Measurements from ENCODE around the gene PSMC3.

Gene PSMC3

GRCh38 chr11:47410370-47411264 is 15.6 kb downstream of the PSMC3 start:
- H3K4me3 ChIP-seq (ENCODE audit: low read depth, low read length) = peak overlapping the region; percentile 82
- DNase-seq (ENCODE audit: low read depth, low spot score) = no peak
- in situ Hi-C loops (cut with HindIII; ENCODE audit: low sequenced_read_pairs) = no loop called here
- TF ChIP-seq CTCF (IDR thresholded peaks at IDR 0.05; ENCODE audit: low read depth, low read length) = no peak

- in situ Hi-C loops (cut with HindIII; ENCODE audit: low sequenced_read_pairs) = no loop called here
- H3K4me3 ChIP-seq (ENCODE audit: low read depth, low read length) = peak overlapping the region; percentile 82
- TF ChIP-seq CTCF (IDR thresholded peaks at IDR 0.05; ENCODE audit: low read depth, low read length) = no peak
- DNase-seq (ENCODE audit: low read depth, low spot score) = no peak
These were observed 16.5 kb downstream of the PSMC3 start for GRCh38 chr11:47409440-47410369.

GRCh38 chr11:47408598-47409439 is 17.4 kb downstream of the PSMC3 start:
- H3K4me3 ChIP-seq (ENCODE audit: low read depth, low read length) = peak overlapping the region; percentile 82
- in situ Hi-C loops (cut with HindIII; ENCODE audit: low sequenced_read_pairs) = no loop called here
- no peak for TF ChIP-seq CTCF (IDR thresholded peaks at IDR 0.05; ENCODE audit: low read depth, low read length)
- peak; percentile 79 for DNase-seq (ENCODE audit: low read depth, low spot score)

- peak within 1 kb of the TSS; percentile 82 for H3K4me3 ChIP-seq (ENCODE audit: low read depth, low read length)
- peak; percentile 97 for DNase-seq (ENCODE audit: low read depth, low spot score)
- peak; percentile 61 for TF ChIP-seq CTCF (IDR thresholded peaks at IDR 0.05; ENCODE audit: low read depth, low read length)
- in situ Hi-C loops (cut with HindIII; ENCODE audit: low sequenced_read_pairs) = no loop called here
These were observed 18.3 kb downstream of the PSMC3 start, which contains the start of gene SLC39A13 for GRCh38 chr11:47407746-47408590. Gene SLC39A13 (plus strand): TSS chr11:47408590. CDS start chr11:47410095, 1,505 bp downstream.

- TF ChIP-seq CTCF (IDR thresholded peaks at IDR 0.05; ENCODE audit: low read depth, low read length) = no peak
- no peak for DNase-seq (ENCODE audit: low read depth, low spot score)
- peak overlapping the region; percentile 61 for H3K4me3 ChIP-seq (ENCODE audit: low read depth, low read length)
- in situ Hi-C loops (cut with HindIII; ENCODE audit: low sequenced_read_pairs) = no loop called here
These were observed 19.1 kb downstream of the PSMC3 start for GRCh38 chr11:47406896-47407745.

Measured in astrocyte of the spinal cord (primary cell).